Activated T-helper 1 cell treated with anti-CD3 and anti-CD28 coated beads, Interleukin-2, amount 50 U/mL, for 16 hours (primary cell): Measurements from ENCODE around the gene SVIL.
A peak's percentile ranks its signal among the peaks of the same experiment; 100 is the strongest.

ENCODE experiments used
- DNase-seq, 2 donors: peaks; one replicate each; pipeline ENCODE4 v3.0.0-alpha.2; 2020; ENCODE audit warnings: low read depth in 1 of 2, low spot score in 1 of 2

Gene SVIL, protein sequence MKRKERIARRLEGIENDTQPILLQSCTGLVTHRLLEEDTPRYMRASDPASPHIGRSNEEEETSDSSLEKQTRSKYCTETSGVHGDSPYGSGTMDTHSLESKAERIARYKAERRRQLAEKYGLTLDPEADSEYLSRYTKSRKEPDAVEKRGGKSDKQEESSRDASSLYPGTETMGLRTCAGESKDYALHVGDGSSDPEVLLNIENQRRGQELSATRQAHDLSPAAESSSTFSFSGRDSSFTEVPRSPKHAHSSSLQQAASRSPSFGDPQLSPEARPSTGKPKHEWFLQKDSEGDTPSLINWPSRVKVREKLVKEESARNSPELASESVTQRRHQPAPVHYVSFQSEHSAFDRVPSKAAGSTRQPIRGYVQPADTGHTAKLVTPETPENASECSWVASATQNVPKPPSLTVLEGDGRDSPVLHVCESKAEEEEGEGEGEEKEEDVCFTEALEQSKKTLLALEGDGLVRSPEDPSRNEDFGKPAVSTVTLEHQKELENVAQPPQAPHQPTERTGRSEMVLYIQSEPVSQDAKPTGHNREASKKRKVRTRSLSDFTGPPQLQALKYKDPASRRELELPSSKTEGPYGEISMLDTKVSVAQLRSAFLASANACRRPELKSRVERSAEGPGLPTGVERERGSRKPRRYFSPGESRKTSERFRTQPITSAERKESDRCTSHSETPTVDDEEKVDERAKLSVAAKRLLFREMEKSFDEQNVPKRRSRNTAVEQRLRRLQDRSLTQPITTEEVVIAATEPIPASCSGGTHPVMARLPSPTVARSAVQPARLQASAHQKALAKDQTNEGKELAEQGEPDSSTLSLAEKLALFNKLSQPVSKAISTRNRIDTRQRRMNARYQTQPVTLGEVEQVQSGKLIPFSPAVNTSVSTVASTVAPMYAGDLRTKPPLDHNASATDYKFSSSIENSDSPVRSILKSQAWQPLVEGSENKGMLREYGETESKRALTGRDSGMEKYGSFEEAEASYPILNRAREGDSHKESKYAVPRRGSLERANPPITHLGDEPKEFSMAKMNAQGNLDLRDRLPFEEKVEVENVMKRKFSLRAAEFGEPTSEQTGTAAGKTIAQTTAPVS (N-terminal part only)

GRCh38 chr10:29634764-29635625, at the start of gene SVIL:
TSS of gene SVIL (minus strand) at chr10:29634971. CDS start at chr10:29555058, 79,913 bp downstream.
- DNase-seq: no peak

GRCh38 chr10:29681676-29682448, 47.1 kb upstream of the SVIL start:
- DNase-seq: peak; percentile 29 to 32

DNA sequence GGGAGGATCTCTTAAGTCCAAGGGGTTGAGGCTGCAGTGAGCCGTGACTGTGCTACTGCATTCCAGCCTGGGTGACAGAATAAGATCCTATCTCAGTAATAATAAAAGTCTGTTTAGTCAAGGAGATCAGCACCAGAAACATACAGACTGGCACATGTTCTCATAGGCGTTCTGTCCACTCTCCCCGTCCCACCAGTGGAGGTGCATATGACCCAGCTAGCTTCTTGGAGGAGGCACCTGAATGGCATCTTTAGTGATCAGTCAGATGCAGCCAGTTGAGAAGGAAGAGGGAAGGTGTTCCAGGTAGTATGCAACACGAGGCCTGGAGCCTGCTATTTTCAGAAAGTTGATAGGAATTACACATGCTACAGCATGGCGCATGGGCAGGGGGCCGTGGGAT, 45.3 kb upstream of the SVIL start:
- no peak for DNase-seq

- no peak for DNase-seq
These were observed 42.0 kb upstream of the SVIL start for GRCh38 chr10:29676732-29677131.

DNA sequence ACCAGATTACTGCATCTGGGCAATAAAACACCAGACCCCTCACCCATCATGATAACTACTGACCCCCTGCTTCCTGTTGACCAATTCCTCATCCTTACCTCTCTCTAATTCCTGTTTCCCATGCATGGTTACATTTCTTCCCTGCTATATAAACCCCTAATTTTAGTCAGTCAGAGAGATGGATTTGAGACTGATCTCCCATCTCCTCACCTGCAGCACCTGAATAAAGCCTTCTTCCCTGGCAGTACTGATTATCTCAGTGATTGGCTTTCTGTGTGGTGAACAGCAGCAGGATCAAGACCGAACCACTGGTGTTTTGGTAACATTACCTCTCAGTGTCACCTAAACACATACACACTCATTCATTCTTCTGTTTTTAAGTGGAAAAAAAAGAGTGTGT, 41.2 kb upstream of the SVIL start:
- DNase-seq: no peak

- DNase-seq: no peak
These were observed 37.2 kb upstream of the SVIL start for GRCh38 chr10:29671968-29672367.

DNA sequence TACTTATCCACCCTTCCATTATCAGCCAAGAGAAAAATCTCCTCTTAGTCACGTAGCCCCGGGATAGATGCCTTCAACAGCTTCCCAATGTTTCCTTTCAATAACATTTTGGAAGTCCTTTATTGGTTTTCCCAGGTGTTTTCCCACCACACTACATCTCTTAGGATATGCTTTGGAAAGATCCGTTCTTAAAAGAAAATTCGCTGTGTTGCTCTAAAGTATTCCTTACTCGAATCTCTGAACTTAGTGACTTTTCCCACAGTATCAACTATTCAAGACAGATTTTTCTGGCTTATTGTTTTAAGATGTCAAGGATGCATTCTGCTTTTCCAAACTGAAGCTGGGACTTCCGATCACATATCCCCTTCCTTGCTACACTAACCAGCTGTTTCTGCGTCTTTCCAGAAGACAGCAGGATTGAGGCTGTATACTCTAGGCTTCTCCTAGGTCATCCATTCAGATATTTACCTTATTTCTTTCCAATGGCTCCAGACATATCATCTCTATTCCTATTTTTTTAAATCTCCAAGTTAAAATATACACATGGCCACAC, 36.5 kb upstream of the SVIL start:
- no peak for DNase-seq

- no peak for DNase-seq
These were observed 36.0 kb upstream of the SVIL start for GRCh38 chr10:29670761-29671160.

- no peak for DNase-seq
These were observed 34.4 kb upstream of the SVIL start for GRCh38 chr10:29669149-29669548.

- DNase-seq: no peak
These were observed 33.9 kb upstream of the SVIL start for GRCh38 chr10:29668628-29669027.

DNA sequence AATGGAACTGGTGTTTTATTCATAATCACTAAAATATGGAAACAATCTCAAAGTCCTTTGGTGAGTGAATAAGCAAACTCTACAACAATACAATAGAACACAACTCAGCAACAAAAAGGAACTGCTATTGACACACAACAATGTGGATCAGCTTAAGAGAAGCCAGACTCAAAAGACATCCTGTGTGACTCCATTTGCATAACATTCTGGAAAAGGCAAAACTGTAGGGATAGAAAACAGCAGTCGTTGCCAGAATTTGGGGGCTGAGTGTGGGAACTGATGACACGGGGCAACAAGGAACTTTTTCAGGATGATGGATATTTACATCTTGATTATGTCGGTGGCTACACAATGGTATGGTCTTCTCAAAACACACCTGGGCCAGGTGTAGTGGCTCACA, 32.4 kb upstream of the SVIL start:
- no peak for DNase-seq

GRCh38 chr10:29666201-29666600, 31.4 kb upstream of the SVIL start:
- no peak for DNase-seq

- DNase-seq: no peak
These were observed 28.9 kb upstream of the SVIL start for GRCh38 chr10:29663718-29664117.

DNA sequence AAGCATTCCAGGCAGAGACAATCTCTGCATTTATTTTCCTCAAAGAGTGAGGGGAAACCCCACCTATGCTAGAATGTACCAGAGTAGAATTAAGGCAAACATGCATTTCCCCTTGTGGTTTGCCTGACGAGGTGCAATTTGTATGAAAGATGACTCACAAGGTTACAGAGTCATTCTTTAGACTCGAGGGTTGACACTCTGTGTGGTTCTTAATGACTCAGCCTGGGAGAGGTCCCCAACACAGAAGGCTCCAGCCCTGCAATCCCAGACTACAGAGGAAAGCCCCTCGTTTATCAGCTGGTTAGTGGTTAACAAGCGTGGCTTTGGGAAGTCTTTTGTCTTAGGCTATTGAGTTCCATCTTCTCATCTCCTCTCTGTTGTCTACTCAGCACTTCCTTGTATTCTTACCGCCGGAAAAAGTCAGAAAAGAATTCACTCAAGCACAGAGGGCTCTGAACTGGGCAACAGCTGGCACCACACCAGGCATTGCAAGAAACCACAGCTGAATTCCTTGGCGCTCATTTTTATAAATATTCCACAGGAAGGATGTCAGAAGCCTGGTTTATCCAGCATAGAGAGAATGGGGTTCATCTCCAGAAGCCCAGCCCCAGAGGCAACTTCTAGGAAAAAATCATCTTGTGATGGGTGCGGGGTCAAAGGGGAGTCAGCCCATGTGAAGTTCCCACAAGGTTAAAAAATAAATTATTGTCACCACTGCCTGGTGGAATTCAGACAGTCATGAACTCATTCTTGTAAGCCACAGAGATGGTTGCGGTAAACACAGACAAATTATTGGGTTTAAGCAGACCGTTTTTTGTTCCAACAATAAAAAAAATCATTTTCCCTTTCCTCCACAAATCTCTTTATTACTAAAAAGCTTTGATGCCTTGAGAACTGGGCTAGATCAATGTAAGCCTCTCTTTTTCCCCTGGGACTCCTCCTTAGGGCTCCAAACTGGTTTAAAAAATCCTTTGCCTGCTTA, 24.5 kb upstream of the SVIL start:
- peak in 1 of 2 donors; percentile 46 for DNase-seq

DNA sequence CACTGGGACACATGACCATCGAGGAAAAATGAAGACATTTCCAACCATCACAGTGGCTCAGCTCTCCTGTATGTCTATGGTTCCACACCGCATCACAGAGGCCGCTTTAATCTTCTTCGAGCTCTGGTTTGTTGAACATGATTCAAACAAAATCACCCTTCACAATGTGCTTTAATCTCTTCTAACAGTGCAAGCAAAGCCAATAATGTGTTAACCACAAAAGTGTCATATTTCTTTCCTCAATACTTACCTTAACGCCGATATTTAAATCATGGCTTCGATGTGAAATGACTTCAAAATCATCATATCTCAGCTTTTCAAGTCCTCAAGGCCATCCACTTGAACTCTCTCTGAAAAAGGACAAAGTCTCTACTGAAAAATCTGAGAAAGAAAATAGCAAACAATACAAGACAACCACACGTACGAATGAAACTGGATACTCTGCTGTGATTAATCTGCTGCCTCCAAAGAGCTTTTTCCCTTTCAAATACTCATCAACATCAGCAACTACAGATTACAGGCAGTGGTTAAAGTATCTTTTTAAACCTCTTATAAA, 23.0 kb upstream of the SVIL start:
- no peak for DNase-seq

- DNase-seq: no peak
These were observed 21.8 kb upstream of the SVIL start for GRCh38 chr10:29656451-29656992.

- DNase-seq: no peak
These were observed 17.4 kb upstream of the SVIL start for GRCh38 chr10:29652192-29652591.

DNA sequence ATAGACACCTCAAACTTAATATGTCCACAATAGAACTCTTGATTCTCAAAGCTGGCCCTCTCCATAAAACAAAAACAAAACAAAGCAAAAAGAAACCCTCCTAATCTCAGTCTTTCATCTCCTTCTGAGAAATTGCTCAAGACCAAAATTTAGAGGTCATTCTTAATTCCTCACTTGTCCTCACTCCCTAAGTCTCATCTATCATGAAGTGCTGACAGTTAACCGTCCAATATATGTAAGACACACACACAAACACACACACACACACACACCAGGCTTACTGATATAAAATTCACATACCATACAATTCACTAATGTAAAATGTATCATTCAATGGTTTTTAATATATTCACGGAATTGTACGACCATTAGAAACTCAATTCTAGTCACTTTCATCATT, 17.0 kb upstream of the SVIL start:
- no peak for DNase-seq
